ENCODE measurements around the gene EIF2S3.
"Not testable (repeated sequence)": the region's sequence is repeated elsewhere in the genome, so short reads cannot be mapped to it uniquely, and the experiment has no call there.

Gene EIF2S3

DNA sequence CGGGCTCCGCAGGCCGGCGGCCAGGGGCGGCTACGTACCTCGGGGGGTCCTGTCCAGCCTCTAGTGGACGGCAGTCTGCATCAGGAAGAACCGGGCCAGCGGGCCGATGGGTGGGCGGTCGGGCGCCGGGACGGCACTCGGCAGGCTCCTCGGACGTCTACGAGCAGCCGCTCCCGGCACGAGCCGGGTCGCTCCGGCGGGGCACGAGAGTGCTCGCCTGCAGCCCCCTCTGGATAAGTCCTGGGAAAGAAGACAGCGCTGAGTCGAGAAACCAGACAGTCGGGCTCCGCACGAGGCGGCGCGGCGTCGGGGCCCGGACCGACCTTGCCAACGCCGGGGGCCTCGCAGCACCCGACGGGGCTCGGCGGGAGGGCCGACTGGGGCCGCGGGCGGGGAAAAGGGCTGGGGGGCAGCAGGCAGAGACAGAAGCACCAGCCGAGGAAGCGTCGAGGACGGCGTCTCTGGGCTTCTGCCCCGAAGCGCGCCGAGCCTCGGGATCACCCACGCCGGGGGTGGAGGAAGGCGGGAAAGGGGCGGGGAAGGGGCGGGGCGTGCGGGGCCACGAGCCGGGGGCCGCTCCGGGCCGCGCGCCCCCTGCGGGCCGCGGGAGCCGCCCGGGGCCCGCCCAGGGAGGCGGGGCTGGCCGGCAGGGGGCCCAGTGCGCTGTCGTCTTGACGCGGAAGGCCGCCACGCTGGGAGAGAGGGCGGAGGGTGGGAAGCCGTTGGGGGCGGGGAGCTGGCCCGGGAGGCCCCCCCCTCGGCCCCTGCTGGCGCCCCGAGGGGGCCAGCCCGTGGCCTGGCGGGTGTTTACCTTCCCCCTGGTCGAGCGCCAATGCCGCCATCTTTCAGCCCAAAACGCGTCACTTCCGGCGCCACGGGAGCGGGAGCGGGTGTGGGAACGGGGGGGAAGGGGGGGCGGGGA, 29.7 kb upstream of the EIF2S3 start:
- Histone ChIP-seq H3K4me3 (ENCODE audit: low read length) (peak overlapping the region; percentile 31), H3K9ac (ENCODE audit: low read length) (peak overlapping the region; percentile 95), H3K4me1 (ENCODE audit: control insufficient read depth, insufficient read depth, low read length) (no peaks in the 10 kb centered on the region), H3K36me3 (ENCODE audit: control insufficient read depth, insufficient read depth, low read length) (no peaks in the 10 kb centered on the region), H3K9me3 (ENCODE audit: control insufficient read depth, low read length) (no peaks in the 10 kb centered on the region), H3K27me3 (ENCODE audit: control insufficient read depth, insufficient read depth, low read length) (no peaks in the 10 kb centered on the region)

DNA sequence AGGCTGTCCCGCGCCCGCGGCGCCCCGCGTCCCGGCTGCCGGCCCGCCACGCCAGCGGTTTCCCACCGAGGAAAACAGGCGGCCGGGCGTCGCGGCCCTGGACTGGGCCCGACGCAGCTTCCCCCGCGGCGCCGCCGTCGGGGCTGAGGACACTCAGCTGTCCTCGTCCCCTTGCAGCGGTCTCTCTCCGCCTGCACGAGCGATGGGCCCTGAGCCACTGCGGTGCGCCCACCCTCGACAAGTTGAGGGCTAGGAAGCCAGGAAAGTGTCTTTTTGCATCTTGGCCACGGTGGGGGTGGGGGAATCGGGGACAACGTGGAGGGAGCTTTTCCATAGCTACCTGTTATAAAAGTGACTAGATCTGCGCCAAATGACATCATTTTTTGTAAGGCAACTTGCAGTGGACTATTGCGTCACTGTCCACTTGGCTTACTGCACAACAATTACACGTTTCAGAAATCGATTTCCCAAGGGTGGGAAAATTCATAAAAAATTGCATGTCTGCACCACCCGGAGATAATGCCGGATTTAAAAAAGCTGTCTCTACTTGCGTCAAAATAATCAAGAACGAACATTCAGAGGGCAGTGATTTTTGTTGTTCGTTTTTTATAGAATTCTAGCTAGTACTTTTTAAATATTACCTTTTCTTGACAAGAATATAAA, 28.9 kb upstream of the EIF2S3 start:
- peak overlapping the region; percentile 95 for H3K9ac ChIP-seq (ENCODE audit: low read length)
- peak overlapping the region; percentile 74 for H3K4me3 ChIP-seq (ENCODE audit: low read length)
- H3K9me3 ChIP-seq (ENCODE audit: control insufficient read depth, low read length) = no peaks in the 10 kb centered on the region
- H3K4me1 ChIP-seq (ENCODE audit: control insufficient read depth, insufficient read depth, low read length) = no peaks in the 10 kb centered on the region
- H3K27me3 ChIP-seq (ENCODE audit: control insufficient read depth, insufficient read depth, low read length) = no peaks in the 10 kb centered on the region
- no peaks in the 10 kb centered on the region for H3K36me3 ChIP-seq (ENCODE audit: control insufficient read depth, insufficient read depth, low read length)

DNA sequence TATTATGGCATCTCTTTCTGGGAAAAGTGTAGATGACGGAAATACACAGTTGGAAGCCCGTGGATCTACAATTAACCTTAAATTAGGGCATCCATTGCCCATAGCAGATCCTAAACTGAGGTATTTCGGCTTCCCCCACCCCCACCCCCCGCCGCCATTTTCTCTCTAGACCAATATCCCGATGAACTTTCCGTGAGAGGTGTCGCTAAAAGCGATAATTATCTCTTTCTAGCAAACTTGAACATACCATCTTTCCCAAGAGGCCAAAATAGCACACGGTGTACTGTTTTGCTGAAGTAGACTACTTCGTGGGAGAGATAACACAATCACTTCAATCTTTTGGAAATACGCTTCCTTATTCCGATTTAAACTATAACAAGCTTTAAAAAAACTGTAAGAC, 28.3 kb upstream of the EIF2S3 start:
- Histone ChIP-seq H3K9me3 (ENCODE audit: control insufficient read depth, low read length) (no peaks in the 10 kb centered on the region), H3K9ac (ENCODE audit: low read length) (peak overlapping the region; percentile 95), H3K4me3 (ENCODE audit: low read length) (no peak overlapping the region), H3K4me1 (ENCODE audit: control insufficient read depth, insufficient read depth, low read length) (no peaks in the 10 kb centered on the region), H3K36me3 (ENCODE audit: control insufficient read depth, insufficient read depth, low read length) (no peaks in the 10 kb centered on the region), H3K27me3 (ENCODE audit: control insufficient read depth, insufficient read depth, low read length) (no peaks in the 10 kb centered on the region)

DNA sequence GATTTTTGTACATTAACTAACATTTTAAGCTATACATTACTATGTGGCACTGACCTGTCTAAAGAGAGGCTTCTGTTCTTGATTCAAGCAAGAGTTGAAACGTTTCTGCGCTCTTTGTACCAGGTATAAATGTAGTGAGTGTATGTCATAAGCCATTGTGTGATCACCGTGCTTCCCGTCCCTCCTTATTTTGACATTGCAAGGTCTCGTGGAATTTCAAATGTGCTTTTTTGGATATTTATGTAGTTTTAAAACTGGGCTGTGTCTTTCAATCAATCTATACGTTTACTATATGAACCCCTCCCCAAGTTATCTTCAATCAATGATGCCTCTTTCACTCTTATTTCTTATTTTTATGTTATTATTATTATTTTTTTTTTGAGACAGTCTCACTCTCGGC, 27.7 kb upstream of the EIF2S3 start, which contains the start of gene KLHL15:
Gene KLHL15, minus strand, starts transcription at position 101 of the 400 bp plus-strand sequence. CDS start 20,493 bp downstream, outside the sequence.
- H3K4me1 ChIP-seq (ENCODE audit: control insufficient read depth, insufficient read depth, low read length) = no peaks in the 10 kb centered on the region
- peak within 1 kb of the TSS; percentile 74 for H3K4me3 ChIP-seq (ENCODE audit: low read length)
- no peaks in the 10 kb centered on the region for H3K9me3 ChIP-seq (ENCODE audit: control insufficient read depth, low read length)
- no peaks in the 10 kb centered on the region for H3K27me3 ChIP-seq (ENCODE audit: control insufficient read depth, insufficient read depth, low read length)
- H3K9ac ChIP-seq (ENCODE audit: low read length) = peak within 1 kb of the TSS; percentile 95
- no peaks in the 10 kb centered on the region for H3K36me3 ChIP-seq (ENCODE audit: control insufficient read depth, insufficient read depth, low read length)

DNA sequence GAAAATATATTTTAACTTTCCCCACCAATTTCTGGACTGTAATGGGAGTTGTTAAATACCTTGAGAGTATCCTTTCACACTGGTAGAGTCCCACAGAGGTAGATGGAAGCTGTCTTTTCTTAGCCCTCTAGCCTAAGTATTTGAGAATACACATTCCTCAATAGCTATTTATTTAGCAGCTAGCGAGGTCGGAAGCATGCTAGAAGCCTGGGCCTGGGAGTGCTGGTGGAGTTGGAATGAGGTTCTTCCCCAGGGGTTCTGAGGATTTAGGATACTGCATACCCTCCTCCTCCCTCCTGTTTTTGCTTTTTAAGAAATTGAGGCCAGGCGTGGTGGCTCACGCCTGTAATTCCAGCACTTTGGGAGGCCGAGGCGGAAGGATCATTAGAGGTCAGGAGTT, 26.8 kb upstream of the EIF2S3 start:
- no peak overlapping the region for H3K4me3 ChIP-seq (ENCODE audit: low read length)
- no peaks in the 10 kb centered on the region for H3K27me3 ChIP-seq (ENCODE audit: control insufficient read depth, insufficient read depth, low read length)
- H3K4me1 ChIP-seq (ENCODE audit: control insufficient read depth, insufficient read depth, low read length) = no peaks in the 10 kb centered on the region
- H3K36me3 ChIP-seq (ENCODE audit: control insufficient read depth, insufficient read depth, low read length) = no peaks in the 10 kb centered on the region
- no peak overlapping the region for H3K9ac ChIP-seq (ENCODE audit: low read length)
- H3K9me3 ChIP-seq (ENCODE audit: control insufficient read depth, low read length) = no peaks in the 10 kb centered on the region

DNA sequence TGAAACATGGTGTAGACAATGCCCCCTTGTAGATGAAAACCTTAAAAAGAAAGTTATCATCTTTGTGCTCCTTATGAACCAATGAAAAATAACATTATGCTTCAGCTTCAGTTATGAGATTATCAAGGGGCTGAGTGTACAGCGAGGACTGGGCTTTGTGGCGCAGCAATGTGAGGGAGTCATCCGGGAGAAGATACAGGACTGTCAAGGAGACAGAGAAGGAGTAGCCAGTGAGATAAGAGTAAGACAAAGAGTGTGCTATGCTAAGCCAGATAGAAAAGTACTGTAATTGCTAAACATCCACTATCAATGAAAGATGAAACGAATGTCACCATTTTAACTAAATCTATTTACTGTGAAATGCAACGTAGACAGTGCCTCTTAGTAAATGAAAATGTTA, 24.2 kb upstream of the EIF2S3 start:
- Histone ChIP-seq H3K9me3 (ENCODE audit: control insufficient read depth, low read length) (no peaks in the 10 kb centered on the region), H3K9ac (ENCODE audit: low read length) (no peak overlapping the region), H3K4me1 (ENCODE audit: control insufficient read depth, insufficient read depth, low read length) (no peaks in the 10 kb centered on the region), H3K4me3 (ENCODE audit: low read length) (no peak overlapping the region), H3K27me3 (ENCODE audit: control insufficient read depth, insufficient read depth, low read length) (no peaks in the 10 kb centered on the region), H3K36me3 (ENCODE audit: control insufficient read depth, insufficient read depth, low read length) (no peaks in the 10 kb centered on the region)

DNA sequence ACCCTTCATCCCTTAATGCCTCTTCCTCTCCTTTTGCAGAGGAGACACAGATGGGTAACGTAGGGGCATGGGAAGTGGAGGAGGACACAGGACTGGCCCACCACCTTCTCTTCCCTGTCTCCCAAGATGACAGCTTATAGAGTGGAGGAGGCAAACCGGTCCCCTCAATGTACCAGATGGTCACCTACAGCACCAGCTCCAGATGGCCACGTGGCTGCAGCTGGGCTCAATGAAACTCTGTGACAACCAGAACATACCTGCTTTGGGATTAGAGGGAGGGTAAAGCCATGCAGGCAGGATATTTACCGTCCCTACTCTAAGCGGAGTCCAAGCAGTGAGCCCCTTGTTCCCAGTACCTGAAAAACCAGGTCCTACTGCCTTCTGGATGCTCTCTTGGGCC, 20.3 kb upstream of the EIF2S3 start:
- Histone ChIP-seq H3K27me3 (ENCODE audit: control insufficient read depth, insufficient read depth, low read length) (no peaks in the 10 kb centered on the region), H3K4me1 (ENCODE audit: control insufficient read depth, insufficient read depth, low read length) (no peaks in the 10 kb centered on the region), H3K9ac (ENCODE audit: low read length) (no peak overlapping the region), H3K36me3 (ENCODE audit: control insufficient read depth, insufficient read depth, low read length) (no peaks in the 10 kb centered on the region), H3K9me3 (ENCODE audit: control insufficient read depth, low read length) (no peaks in the 10 kb centered on the region), H3K4me3 (ENCODE audit: low read length) (no peak overlapping the region)

DNA sequence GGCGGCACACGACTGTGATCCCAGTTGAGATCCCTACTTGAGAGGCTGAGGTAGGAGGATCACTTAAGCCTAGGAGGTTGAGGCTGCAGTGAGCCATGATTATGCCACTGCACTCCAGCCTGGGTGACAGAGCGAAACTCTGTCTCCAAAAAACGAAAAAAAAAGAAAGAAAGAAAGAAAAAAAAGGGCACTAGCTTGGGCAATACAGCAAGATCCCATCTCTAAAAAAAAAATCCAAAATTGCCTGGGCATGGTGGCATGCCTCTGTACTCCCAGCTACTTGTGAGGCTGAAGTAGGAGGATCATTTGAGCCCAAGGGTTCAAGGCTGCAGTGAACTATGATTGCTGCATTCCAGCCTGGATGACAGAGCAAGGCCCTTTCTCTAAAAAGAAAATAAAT, 17.0 kb upstream of the EIF2S3 start:
- Histone ChIP-seq H3K4me1 (ENCODE audit: control insufficient read depth, insufficient read depth, low read length) (no peaks in the 10 kb centered on the region), H3K9me3 (ENCODE audit: control insufficient read depth, low read length) (no peaks in the 10 kb centered on the region), H3K36me3 (ENCODE audit: control insufficient read depth, insufficient read depth, low read length) (no peaks in the 10 kb centered on the region), H3K4me3 (ENCODE audit: low read length) (no peak overlapping the region), H3K9ac (ENCODE audit: low read length) (no peak overlapping the region), H3K27me3 (ENCODE audit: control insufficient read depth, insufficient read depth, low read length) (no peaks in the 10 kb centered on the region)

DNA sequence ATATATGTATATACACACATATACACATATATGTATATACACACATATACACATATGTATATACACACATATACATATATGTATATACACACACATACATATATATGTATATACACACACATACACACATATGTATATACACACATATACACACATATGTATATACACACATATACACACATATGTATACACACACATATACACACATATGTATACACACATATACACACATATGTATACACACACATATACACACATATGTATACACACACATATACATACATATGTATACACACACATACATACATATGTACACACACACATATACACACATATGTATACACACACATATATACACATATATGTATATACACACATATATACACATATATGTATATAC, 8.7 kb upstream of the EIF2S3 start:
- H3K4me3 ChIP-seq (ENCODE audit: low read length); H3K36me3 ChIP-seq (ENCODE audit: control insufficient read depth, insufficient read depth, low read length); H3K9me3 ChIP-seq (ENCODE audit: control insufficient read depth, low read length); H3K4me1 ChIP-seq (ENCODE audit: control insufficient read depth, insufficient read depth, low read length); H3K9ac ChIP-seq (ENCODE audit: low read length); H3K27me3 ChIP-seq (ENCODE audit: control insufficient read depth, insufficient read depth, low read length): not testable (repeated sequence)

DNA sequence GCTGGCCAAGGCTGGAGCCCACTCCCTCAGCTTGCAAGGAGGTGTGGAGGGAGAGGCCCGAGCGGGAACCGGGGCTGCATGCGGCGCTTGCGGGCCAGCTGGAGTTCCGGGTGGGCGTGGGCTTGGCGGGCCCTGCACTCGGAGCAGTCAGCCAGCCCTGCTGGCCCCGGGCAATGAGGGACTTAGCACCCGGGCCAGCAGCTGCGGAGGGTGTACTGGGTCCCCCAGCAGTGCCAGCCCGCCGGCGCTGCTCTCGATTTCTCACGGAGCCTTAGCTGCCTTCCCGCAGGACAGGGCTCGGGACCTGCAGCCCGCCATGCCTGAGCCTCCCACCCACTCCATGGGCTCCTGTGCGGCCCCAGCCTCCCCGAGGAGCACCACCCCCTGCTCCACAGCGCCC, 5.1 kb upstream of the EIF2S3 start:
- H3K4me3 ChIP-seq (ENCODE audit: low read length); H3K27me3 ChIP-seq (ENCODE audit: control insufficient read depth, insufficient read depth, low read length); H3K4me1 ChIP-seq (ENCODE audit: control insufficient read depth, insufficient read depth, low read length); H3K36me3 ChIP-seq (ENCODE audit: control insufficient read depth, insufficient read depth, low read length); H3K9ac ChIP-seq (ENCODE audit: low read length); H3K9me3 ChIP-seq (ENCODE audit: control insufficient read depth, low read length): not testable (repeated sequence)

DNA sequence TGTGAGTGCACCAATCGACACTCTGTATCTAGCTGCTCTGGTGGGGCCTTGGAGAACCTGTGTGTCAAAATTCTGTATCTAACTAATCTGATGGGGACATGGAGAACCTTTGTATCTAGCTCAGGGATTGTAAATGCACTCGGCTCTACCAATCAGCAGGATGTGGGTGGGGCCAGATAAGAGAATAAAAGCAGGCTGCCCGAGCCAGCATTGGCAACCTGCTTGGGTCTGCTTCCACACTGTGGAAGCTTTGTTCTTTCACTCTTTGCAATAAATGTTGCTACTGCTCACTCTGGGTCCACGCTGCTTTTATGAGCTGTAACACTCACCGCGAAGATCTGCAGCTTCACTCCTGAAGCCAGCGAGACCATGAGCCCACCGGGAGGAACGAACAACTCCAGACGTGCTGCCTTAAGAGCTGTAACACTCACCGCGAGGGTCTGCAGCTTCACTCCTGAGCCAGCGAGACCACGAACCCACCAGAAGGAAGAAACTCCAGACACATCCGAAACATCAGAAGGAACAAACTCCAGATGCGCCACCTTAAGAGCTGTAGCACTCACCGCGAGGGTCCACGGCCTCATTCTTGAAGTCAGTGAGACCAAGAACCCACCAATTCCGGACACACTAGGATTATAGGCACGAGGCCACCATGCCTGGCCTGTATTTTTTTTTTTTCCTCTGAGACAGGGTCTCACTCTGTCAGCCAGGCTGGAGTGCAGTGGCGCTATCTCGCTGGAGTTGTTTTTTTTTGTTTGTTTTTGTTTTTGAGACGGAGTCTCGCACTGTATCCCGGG, 4.0 kb upstream of the EIF2S3 start:
- not testable (repeated sequence) for H3K36me3 ChIP-seq (ENCODE audit: control insufficient read depth, insufficient read depth, low read length); H3K9me3 ChIP-seq (ENCODE audit: control insufficient read depth, low read length); H3K27me3 ChIP-seq (ENCODE audit: control insufficient read depth, insufficient read depth, low read length); H3K4me3 ChIP-seq (ENCODE audit: low read length); H3K4me1 ChIP-seq (ENCODE audit: control insufficient read depth, insufficient read depth, low read length); H3K9ac ChIP-seq (ENCODE audit: low read length)

DNA sequence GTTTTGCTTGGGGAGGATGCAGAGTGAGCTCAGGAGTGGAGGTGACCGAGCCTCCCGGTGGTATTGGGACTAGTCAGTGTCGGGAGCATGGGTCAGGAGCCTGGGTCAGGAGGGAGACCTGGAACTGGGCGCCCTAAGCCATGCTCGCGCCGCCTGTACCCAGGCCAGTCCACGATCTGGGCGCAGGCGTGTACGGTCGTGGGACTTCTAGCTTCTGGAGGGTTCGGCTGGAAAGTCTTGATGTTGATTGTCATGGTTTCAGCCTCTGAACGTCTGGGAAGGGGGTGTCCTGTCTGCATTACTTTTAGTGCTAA, 244 bp downstream of the EIF2S3 start:
- Histone ChIP-seq H3K4me1 (ENCODE audit: control insufficient read depth, insufficient read depth, low read length) (no peaks in the 10 kb centered on the region), H3K27me3 (ENCODE audit: control insufficient read depth, insufficient read depth, low read length) (no peaks in the 10 kb centered on the region), H3K9me3 (ENCODE audit: control insufficient read depth, low read length) (no peaks in the 10 kb centered on the region), H3K36me3 (ENCODE audit: control insufficient read depth, insufficient read depth, low read length) (no peaks in the 10 kb centered on the region), H3K9ac (ENCODE audit: low read length) (no peak overlapping the region), H3K4me3 (ENCODE audit: low read length) (peak overlapping the region; percentile 56)

Measured in mucosa of stomach (tissue), 1 donor.